Measurements from ENCODE around the gene DCAKD.

The DCAKD gene

GRCh38 chr17:45051060-45051719 is at the start of gene DCAKD:
TSS of gene DCAKD (minus strand) at chr17:45051632. CDS start at chr17:45034885, 16,747 bp downstream.
- peak; percentile 96 for DNase-seq

GRCh38 chr17:45098869-45099616 is 47.6 kb upstream of the DCAKD start:
- Histone ChIP-seq H3K79me2 (ENCODE audit: low read length) (peaks cover 3% of the 10 kb centered on the region; the same call in 1 of the 2 replicates), H3K4me1 (ENCODE audit: low read length) (no peaks in the 10 kb centered on the region), H3K9me2 (replicated peaks; ENCODE audit: insufficient read depth, low read length) (no peaks in the 10 kb centered on the region), H3K36me3 (replicated peaks; ENCODE audit: insufficient read depth, low read length) (peaks cover 19% of the 10 kb centered on the region), H3K4me3 (ENCODE audit: low read length) (no peak overlapping the region), H3K4me2 (ENCODE audit: low read depth, low read length) (no peak overlapping the region), H2AFZ (ENCODE audit: low read length) (no peak overlapping the region), H3K9ac (ENCODE audit: low read length) (no peak overlapping the region), H4K20me1 (ENCODE audit: insufficient read depth, low read length) (no peaks in the 10 kb centered on the region), H3K9me3 (replicated peaks; ENCODE audit: insufficient read depth, low read length) (no peaks in the 10 kb centered on the region), H3F3A (ENCODE audit: insufficient read depth, low read length) (no peaks in the 10 kb centered on the region), H3K27me3 (replicated peaks; ENCODE audit: insufficient read depth, low read length) (no peaks in the 10 kb centered on the region), H3K27ac (ENCODE audit: low read length) (no peak overlapping the region)
- TF ChIP-seq CTCF (IDR thresholded peaks at IDR 0.05; ENCODE audit: low read length) (peak; percentile 82), EZH2phosphoT487 (IDR thresholded peaks at IDR 0.05; ENCODE audit: low read length) (no peak)
- DNase-seq, result peak; percentile 62

More at GRCh38 chr17:45051060-45051719, at the start of gene DCAKD:
- Histone ChIP-seq H3K4me3 (ENCODE audit: low read length) (peak within 1 kb of the TSS; percentile 85), H3K9me2 (replicated peaks; ENCODE audit: insufficient read depth, low read length) (no peaks in the 10 kb centered on the region), H3K27ac (ENCODE audit: low read length) (peak within 1 kb of the TSS; percentile 84), H3K4me2 (ENCODE audit: low read depth, low read length) (peak within 1 kb of the TSS; percentile 85), H3K9ac (ENCODE audit: low read length) (peak within 1 kb of the TSS; percentile 88), H3K79me2 (ENCODE audit: low read length) (peaks cover 35% of the 10 kb centered on the region), H3K9me3 (replicated peaks; ENCODE audit: insufficient read depth, low read length) (no peaks in the 10 kb centered on the region), H3F3A (ENCODE audit: insufficient read depth, low read length) (peaks cover 24% of the 10 kb centered on the region), H4K20me1 (ENCODE audit: insufficient read depth, low read length) (no peaks in the 10 kb centered on the region), H3K36me3 (replicated peaks; ENCODE audit: insufficient read depth, low read length) (no peaks in the 10 kb centered on the region), H2AFZ (ENCODE audit: low read length) (peak within 1 kb of the TSS; percentile 84), H3K4me1 (ENCODE audit: low read length) (0 out of 2 replicates have a peak, but pooled peaks cover 3% of the 10 kb centered on the region), H3K27me3 (replicated peaks; ENCODE audit: insufficient read depth, low read length) (no peaks in the 10 kb centered on the region)
- TF ChIP-seq EZH2phosphoT487 (IDR thresholded peaks at IDR 0.05; ENCODE audit: low read length), result no peak
- no peak for TF ChIP-seq CTCF (IDR thresholded peaks at IDR 0.05; ENCODE audit: low read length)
- no peak for TF ChIP-seq EZH2 (optimal IDR thresholded peaks at IDR 0.05; ENCODE audit: low read depth, low read length)

- Histone ChIP-seq H3K36me3 (replicated peaks; ENCODE audit: insufficient read depth, low read length) (peaks cover 14% of the 10 kb centered on the region), H3F3A (ENCODE audit: insufficient read depth, low read length) (no peaks in the 10 kb centered on the region), H3K4me2 (ENCODE audit: low read depth, low read length) (no peak overlapping the region), H3K9ac (ENCODE audit: low read length) (no peak overlapping the region), H3K9me3 (replicated peaks; ENCODE audit: insufficient read depth, low read length) (no peaks in the 10 kb centered on the region), H3K79me2 (ENCODE audit: low read length) (peaks cover 3% of the 10 kb centered on the region; the same call in 1 of the 2 replicates), H2AFZ (ENCODE audit: low read length) (no peak overlapping the region), H4K20me1 (ENCODE audit: insufficient read depth, low read length) (no peaks in the 10 kb centered on the region), H3K4me1 (ENCODE audit: low read length) (no peaks in the 10 kb centered on the region), H3K27me3 (replicated peaks; ENCODE audit: insufficient read depth, low read length) (no peaks in the 10 kb centered on the region), H3K9me2 (replicated peaks; ENCODE audit: insufficient read depth, low read length) (no peaks in the 10 kb centered on the region), H3K27ac (ENCODE audit: low read length) (no peak overlapping the region), H3K4me3 (ENCODE audit: low read length) (no peak overlapping the region)
- DNase-seq, result no peak
- TF ChIP-seq EZH2 (optimal IDR thresholded peaks at IDR 0.05; ENCODE audit: low read depth, low read length) (no peak), EZH2phosphoT487 (IDR thresholded peaks at IDR 0.05; ENCODE audit: low read length) (no peak), CTCF (IDR thresholded peaks at IDR 0.05; ENCODE audit: low read length) (no peak)
Measured at GRCh38 chr17:45098081-45098868, 46.8 kb upstream of the DCAKD start.

Data from MM.1S (cell line).